BLaER1 (cell line): Measurements from ENCODE around the gene MN1.

Source experiments
- H3K27ac ChIP-seq: shearing (Covaris generic); formaldehyde crosslinking; 2 replicates; pipeline ENCODE4 v1.8.1; 2022
- H3K27me3 ChIP-seq: shearing (Covaris generic); formaldehyde crosslinking; 2 replicates; pipeline ENCODE4 v1.8.1; 2022
- H3K36me3 ChIP-seq: shearing (Covaris generic); formaldehyde crosslinking; 2 replicates; pipeline ENCODE4 v1.8.1; 2022
- H3K4me1 ChIP-seq: shearing (Covaris generic); formaldehyde crosslinking; 2 replicates; pipeline ENCODE4 v1.8.1; 2022
- H3K4me2 ChIP-seq: shearing (Covaris generic); formaldehyde crosslinking; 2 replicates; pipeline ENCODE4 v1.8.1; 2022
- H3K4me3 ChIP-seq: shearing (Covaris generic); formaldehyde crosslinking; 2 replicates; pipeline ENCODE4 v1.8.1; 2022
- H3K9ac ChIP-seq: shearing (Covaris generic); formaldehyde crosslinking; 2 replicates; pipeline ENCODE4 v1.8.1; 2022
- H3K9me3 ChIP-seq: shearing (Covaris generic); formaldehyde crosslinking; 2 replicates; pipeline ENCODE4 v1.8.1; 2022
- H4K20me1 ChIP-seq: shearing (Covaris generic); formaldehyde crosslinking; 2 replicates; pipeline ENCODE4 v1.8.1; 2022
- Cebpa-rat ChIP-seq: shearing (Covaris generic); IDR thresholded peaks from 2 replicates; pipeline ENCODE4 v1.8.1; 2022

Gene MN1

GRCh38 chr22:27842669-27843431, 41.3 kb upstream of the MN1 start:
- H3K4me1 ChIP-seq, result no peaks in the 10 kb centered on the region

GRCh38 chr22:27842201-27842600, 40.6 kb upstream of the MN1 start:
- Histone ChIP-seq H3K9me3 (peaks cover 10% of the 10 kb centered on the region), H3K4me3 (no peak overlapping the region), H3K36me3 (peaks cover 46% of the 10 kb centered on the region), H3K4me2 (no peak overlapping the region), H3K4me1 (0 out of 2 replicates have a peak, but pooled peaks cover 3% of the 10 kb centered on the region), H3K27ac (no peak overlapping the region), H3K9ac (no peak overlapping the region), H3K27me3 (no peaks in the 10 kb centered on the region), H4K20me1 (no peaks in the 10 kb centered on the region)
- no peak for TF ChIP-seq Cebpa-rat

More at GRCh38 chr22:27842669-27843431, 41.3 kb upstream of the MN1 start:
- Histone ChIP-seq H3K27ac (no peak overlapping the region), H3K4me3 (no peak overlapping the region), H3K27me3 (no peaks in the 10 kb centered on the region), H3K4me2 (no peak overlapping the region), H3K9ac (no peak overlapping the region), H3K36me3 (peaks cover 51% of the 10 kb centered on the region), H4K20me1 (no peaks in the 10 kb centered on the region), H3K9me3 (peaks cover 4% of the 10 kb centered on the region)
- no peak for TF ChIP-seq Cebpa-rat

DNA sequence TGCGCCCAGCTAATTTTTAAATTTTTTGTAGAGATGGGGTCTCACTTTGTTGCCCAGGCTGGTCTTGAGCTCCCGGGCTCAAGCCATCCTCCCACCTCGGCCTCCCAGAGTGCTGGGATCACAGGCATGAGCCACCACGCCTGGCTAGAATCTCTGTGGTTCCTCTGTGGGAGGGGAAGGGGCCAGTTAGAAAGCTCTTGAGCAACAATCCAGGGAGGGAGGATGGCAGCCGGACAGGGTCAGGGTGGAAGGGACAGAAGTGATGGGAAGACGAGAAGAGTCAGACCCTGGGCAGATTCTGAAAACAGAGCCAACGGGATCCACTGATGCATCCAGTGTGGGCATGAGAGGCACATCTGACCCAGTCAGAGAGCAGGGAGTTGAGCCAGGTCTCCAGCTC, 38.9 kb upstream of the MN1 start:
- H3K4me1 ChIP-seq, result 0 out of 2 replicates have a peak, but pooled peaks cover 3% of the 10 kb centered on the region
- H3K9ac ChIP-seq, result no peak overlapping the region
- peaks cover 29% of the 10 kb centered on the region; the same call in 1 of the 2 replicates for H3K36me3 ChIP-seq
- H4K20me1 ChIP-seq, result no peaks in the 10 kb centered on the region
- no peak for TF ChIP-seq Cebpa-rat
- no peak overlapping the region for H3K4me3 ChIP-seq
- no peaks in the 10 kb centered on the region for H3K27me3 ChIP-seq
- no peak overlapping the region for H3K4me2 ChIP-seq
- no peak overlapping the region for H3K27ac ChIP-seq
- peaks cover 10% of the 10 kb centered on the region for H3K9me3 ChIP-seq

- H3K4me2 ChIP-seq, result no peak overlapping the region
- TF ChIP-seq Cebpa-rat, result no peak
- no peak overlapping the region for H3K9ac ChIP-seq
- no peaks in the 10 kb centered on the region for H3K27me3 ChIP-seq
- H3K4me1 ChIP-seq, result 0 out of 2 replicates have a peak, but pooled peaks cover 3% of the 10 kb centered on the region
- peaks cover 25% of the 10 kb centered on the region; the same call in 1 of the 2 replicates for H3K36me3 ChIP-seq
- H4K20me1 ChIP-seq, result no peaks in the 10 kb centered on the region
- no peak overlapping the region for H3K4me3 ChIP-seq
- no peak overlapping the region for H3K27ac ChIP-seq
- peaks cover 10% of the 10 kb centered on the region for H3K9me3 ChIP-seq
Measured at GRCh38 chr22:27839057-27839660, 37.6 kb upstream of the MN1 start.

DNA sequence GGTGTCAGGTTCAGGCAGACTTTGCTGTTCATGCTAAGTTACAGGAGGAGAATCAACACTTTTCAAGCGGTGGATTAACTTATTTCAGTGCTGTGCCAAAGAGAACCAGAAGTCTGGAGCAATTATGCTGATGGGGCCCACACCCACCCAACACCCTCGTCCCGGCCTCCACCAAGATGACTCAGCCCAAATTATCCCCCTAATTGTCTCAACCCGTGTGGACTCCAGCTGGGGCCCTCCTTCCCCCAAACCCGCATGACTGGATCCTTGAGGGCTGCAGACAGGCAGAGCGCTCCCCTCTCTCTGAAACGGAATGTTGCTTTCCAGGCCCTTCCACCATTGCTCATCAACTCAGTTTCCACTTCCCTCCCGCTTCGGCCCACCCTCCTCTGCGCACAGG, 34.6 kb upstream of the MN1 start:
- no peaks in the 10 kb centered on the region for H4K20me1 ChIP-seq
- H3K4me1 ChIP-seq, result 0 out of 2 replicates have a peak, but pooled peaks cover 3% of the 10 kb centered on the region
- no peak overlapping the region for H3K9ac ChIP-seq
- TF ChIP-seq Cebpa-rat, result no peak
- H3K4me2 ChIP-seq, result no peak overlapping the region
- peaks cover 10% of the 10 kb centered on the region for H3K9me3 ChIP-seq
- H3K36me3 ChIP-seq, result peaks cover 18% of the 10 kb centered on the region; the same call in 1 of the 2 replicates
- H3K4me3 ChIP-seq, result no peak overlapping the region
- H3K27ac ChIP-seq, result no peak overlapping the region
- no peaks in the 10 kb centered on the region for H3K27me3 ChIP-seq

- no peaks in the 10 kb centered on the region for H3K27me3 ChIP-seq
- TF ChIP-seq Cebpa-rat, result no peak
Measured at GRCh38 chr22:27835446-27835845, 33.9 kb upstream of the MN1 start.

DNA sequence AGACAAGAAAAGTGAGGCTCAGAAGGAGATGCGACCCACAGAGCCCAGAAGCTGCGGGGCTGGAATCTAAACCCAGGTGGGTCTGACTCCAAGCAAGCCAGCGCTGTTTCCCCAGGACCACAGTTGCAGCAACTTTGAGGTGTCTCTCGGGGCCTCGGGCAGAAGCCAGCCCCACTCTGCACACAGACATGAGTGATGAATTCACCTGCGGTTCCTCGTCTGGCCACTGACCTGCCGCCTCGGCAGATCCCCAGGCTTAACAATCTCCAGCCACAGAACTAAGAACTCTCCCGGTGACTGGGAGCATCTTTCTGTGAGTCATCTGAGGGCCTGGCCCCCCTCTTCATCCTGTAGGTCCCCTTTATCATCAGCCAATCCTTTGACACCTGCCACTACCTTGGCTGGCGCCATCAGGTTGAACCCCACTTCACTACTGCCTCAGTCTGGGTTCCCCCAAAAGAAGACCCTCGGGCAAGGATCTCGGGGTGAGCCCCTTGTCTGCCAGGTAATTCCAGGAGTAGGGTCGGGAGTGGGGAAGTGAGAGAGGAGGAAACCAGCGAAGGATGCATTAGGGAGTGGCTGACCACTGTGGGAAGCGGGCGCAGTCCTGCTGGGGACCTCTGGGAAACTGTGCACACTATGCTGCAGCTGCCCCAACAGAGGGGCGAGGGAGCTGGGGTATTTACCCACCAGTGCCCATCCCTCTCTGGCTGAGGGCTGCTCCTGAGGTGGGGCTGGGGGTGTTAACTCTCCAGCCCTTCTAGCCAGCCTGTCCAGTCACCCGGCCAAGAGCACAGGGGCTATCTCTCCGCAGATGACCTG, 33.0 kb upstream of the MN1 start:
- 0 out of 2 replicates have a peak, but pooled peaks cover 9% of the 10 kb centered on the region for H3K36me3 ChIP-seq
- H3K27me3 ChIP-seq, result no peaks in the 10 kb centered on the region
- no peak for TF ChIP-seq Cebpa-rat
- H3K4me2 ChIP-seq, result no peak overlapping the region
- no peaks in the 10 kb centered on the region for H4K20me1 ChIP-seq
- H3K27ac ChIP-seq, result no peak overlapping the region
- H3K4me1 ChIP-seq, result 0 out of 2 replicates have a peak, but pooled peaks cover 3% of the 10 kb centered on the region
- H3K9me3 ChIP-seq, result peaks cover 10% of the 10 kb centered on the region
- no peak overlapping the region for H3K9ac ChIP-seq
- H3K4me3 ChIP-seq, result no peak overlapping the region

More at GRCh38 chr22:27835446-27835845, 33.9 kb upstream of the MN1 start:
- 0 out of 2 replicates have a peak, but pooled peaks cover 3% of the 10 kb centered on the region for H3K4me1 ChIP-seq
- no peak overlapping the region for H3K9ac ChIP-seq
- H3K27ac ChIP-seq, result no peak overlapping the region
- H3K36me3 ChIP-seq, result 0 out of 2 replicates have a peak, but pooled peaks cover 11% of the 10 kb centered on the region
- no peak overlapping the region for H3K4me2 ChIP-seq
- H3K9me3 ChIP-seq, result peaks cover 10% of the 10 kb centered on the region
- no peaks in the 10 kb centered on the region for H4K20me1 ChIP-seq
- H3K4me3 ChIP-seq, result no peak overlapping the region

GRCh38 chr22:27833803-27834202, 32.2 kb upstream of the MN1 start:
- Histone ChIP-seq H3K36me3 (0 out of 2 replicates have a peak, but pooled peaks cover 9% of the 10 kb centered on the region), H3K27me3 (no peaks in the 10 kb centered on the region), H3K9me3 (peaks cover 10% of the 10 kb centered on the region), H3K4me1 (0 out of 2 replicates have a peak, but pooled peaks cover 3% of the 10 kb centered on the region), H3K27ac (no peak overlapping the region), H3K4me3 (no peak overlapping the region), H3K9ac (no peak overlapping the region), H3K4me2 (no peak overlapping the region), H4K20me1 (no peaks in the 10 kb centered on the region)
- no peak for TF ChIP-seq Cebpa-rat

GRCh38 chr22:27832606-27833005, 31.1 kb upstream of the MN1 start:
- Histone ChIP-seq H3K27ac (no peak overlapping the region), H3K4me2 (no peak overlapping the region)

More at GRCh38 chr22:27832606-27833005, 31.1 kb upstream of the MN1 start:
- Histone ChIP-seq H4K20me1 (no peaks in the 10 kb centered on the region), H3K9ac (no peak overlapping the region), H3K36me3 (no peaks in the 10 kb centered on the region), H3K27me3 (no peaks in the 10 kb centered on the region), H3K4me3 (no peak overlapping the region), H3K4me1 (0 out of 2 replicates have a peak, but pooled peaks cover 3% of the 10 kb centered on the region), H3K9me3 (peaks cover 3% of the 10 kb centered on the region)
- no peak for TF ChIP-seq Cebpa-rat
